Activated T-cell treated with anti-CD3 and anti-CD28 coated beads for 1 hour (primary cell): ENCODE measurements around the gene ALAS1.
"Not testable (repeated sequence)": the region's sequence is repeated elsewhere in the genome, so short reads cannot be mapped to it uniquely, and the experiment has no call there.

Experiments used
- DNase-seq: peaks from one replicate; pipeline ENCODE4 v3.0.0-alpha.2; 2020; ENCODE audit warnings: low read depth

ALAS1 gene

DNA sequence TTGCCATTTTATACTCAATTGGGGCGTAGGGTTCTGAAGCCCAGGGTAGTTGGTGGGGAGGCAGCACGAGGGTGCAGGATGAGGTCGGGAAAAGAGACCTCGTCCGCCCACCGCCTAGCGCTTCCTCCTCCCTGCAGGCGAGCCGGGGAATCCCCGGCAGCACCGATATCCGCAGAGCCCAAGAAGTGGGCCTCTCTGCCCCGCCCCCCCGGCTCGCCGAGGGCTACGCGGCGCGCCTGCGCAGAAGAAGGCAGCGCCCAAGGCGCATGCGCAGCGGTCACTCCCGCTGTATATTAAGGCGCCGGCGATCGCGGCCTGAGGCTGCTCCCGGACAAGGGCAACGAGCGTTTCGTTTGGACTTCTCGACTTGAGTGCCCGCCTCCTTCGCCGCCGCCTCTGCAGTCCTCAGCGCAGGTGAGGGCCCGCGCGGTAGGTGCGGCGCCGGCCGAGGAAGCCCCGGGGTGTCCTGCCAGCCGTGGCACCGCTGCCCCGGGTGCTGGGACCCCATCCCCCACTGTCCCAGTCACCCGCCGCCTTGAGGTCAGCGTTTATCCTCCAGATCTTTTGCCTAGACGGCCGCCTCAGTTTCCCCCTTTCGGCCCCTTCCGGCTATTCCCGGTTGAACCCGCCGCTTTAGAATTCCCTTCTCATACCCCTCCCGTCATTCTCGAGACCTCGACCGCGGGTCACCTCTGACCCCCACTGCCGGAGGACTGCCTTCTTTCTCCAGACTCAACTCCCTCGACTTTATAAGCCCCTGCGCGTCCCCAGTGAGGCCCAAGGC lies at the start of gene ALAS1:
Gene ALAS1 (plus strand): TSS at position 319 of the 784 bp plus-strand sequence. CDS start 1,082 bp downstream, outside the sequence.
- peak; percentile 95 for DNase-seq

- DNase-seq: no peak
These were observed 48.9 kb upstream of the ALAS1 start for GRCh38 chr3:52149021-52149420.

DNA sequence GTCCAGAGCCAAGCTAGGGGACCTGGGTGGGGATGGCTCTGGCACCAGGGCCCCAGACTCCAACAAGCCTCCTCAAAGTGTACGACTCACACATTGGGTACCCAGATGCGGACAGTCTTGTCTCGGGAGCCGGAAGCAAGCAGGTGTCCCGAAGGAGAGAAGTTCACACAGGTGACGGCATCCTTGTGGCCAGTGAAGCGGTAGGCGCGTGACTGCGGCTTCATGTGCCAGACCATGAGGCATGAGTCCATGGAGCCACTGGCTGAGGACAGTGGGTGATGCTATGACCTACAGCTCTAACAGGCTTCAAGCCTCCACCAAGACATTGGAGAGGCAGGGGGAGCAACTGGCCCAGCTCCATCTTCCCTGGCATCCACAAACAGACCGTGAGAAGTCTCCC lies 48.2 kb upstream of the ALAS1 start:
- no peak for DNase-seq

- DNase-seq: no peak
These were observed 47.6 kb upstream of the ALAS1 start for GRCh38 chr3:52150357-52150756.

GRCh38 chr3:52150860-52151259 lies 47.1 kb upstream of the ALAS1 start:
- no peak for DNase-seq

DNA sequence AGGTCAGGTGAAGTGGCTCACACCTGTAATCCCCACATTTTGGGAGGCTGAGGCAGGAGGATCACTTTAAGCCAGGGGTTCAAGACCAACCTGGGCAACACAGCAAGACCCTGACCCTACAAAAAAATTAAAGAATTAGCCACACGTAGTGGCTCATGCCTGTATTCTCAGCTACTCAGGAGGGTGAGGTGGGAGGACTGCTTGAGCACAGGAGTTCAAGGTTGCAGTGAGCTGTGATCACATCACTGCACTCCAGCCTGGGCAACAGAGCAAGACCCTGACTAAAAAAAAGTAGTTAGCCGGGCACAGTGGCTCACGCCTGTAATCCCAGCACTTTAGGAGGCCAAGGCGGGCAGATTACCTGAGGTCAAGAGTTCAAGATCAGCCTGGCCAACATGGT lies 46.0 kb upstream of the ALAS1 start:
- DNase-seq: not testable (repeated sequence)

DNA sequence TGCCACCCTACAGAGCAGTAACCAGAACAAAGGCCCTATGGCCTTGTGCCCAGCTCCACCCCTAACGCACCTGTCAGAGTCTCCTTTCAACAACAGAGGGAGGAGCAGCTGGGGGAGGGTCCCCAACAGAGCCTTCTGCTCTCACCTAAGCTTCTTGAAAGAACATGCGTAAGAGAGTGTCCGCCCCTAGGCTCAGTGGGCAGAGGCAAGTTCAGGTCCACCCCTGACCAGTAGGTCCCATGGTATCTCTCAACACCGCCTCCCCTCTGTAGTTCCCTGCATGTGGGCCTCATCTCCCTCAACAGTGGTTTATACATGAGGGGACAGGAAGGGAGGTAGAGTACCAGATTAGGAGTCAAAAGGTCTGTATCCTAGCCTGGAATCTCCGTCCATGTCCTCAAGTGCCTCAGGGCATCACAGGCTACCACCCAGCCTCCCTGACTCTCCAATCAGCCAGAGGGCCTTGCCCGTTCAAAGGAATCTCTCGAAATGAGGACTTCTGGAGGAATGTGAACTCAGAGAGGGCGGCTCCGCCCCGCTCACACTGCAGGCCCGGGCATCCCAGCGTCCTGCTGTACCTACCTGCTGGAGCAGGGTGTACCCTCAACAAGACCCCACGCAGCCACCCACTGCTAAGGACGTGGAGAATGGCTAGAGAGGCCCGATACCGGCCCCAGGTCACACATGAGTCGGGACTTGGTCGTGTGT lies 44.4 kb upstream of the ALAS1 start:
- DNase-seq: no peak

DNA sequence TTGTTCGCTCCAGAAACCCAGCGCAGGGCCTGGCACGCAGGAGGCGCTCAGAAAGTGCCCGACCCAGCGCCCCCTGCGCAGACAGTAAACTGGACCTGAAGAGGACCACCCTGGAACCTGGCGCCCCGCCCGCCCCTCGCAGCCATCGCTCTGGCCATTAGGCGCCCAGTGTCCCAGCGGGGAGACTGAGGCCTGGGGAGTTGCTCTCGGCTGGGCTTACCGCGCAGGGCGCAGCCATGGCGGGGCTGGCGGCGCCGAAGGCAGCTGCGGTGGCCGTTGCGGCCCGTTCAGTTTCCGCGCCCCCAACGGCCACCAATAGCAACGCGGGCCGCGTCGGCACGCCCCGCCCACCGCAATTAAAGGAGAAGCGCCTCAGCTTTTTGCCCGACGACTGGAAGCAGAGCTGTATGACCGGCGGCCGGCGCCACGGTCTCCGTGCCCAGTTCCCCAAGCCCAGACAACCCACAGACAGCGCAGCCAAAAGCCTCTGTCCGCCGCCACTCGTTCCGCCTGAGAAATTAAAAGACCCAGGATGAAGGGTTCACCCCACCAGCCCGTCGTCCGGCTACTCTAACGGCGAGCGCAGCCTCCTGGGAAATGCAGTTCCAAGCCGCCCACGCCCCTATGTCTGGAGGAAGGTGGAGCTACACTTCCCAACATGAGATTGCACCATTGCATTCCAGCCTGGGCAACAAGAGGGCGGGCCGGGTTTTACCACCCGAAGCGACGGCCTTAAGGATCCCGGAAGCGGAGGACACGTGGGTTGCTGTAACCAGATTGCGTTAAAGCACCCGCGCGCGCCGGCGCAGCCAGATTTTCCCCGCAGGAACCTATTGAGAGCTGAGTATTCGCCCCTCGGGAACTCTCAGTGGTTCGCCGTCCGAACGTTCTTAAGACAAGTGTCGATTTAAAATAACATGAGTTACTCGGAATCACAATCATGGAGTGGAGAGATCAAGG lies 43.5 kb upstream of the ALAS1 start, which contains the start of gene POC1A:
Gene POC1A (minus strand): TSS at position 289 of the 960 bp plus-strand sequence. CDS start 51 bp downstream, at position 238.
- peak; percentile 77 for DNase-seq

DNA sequence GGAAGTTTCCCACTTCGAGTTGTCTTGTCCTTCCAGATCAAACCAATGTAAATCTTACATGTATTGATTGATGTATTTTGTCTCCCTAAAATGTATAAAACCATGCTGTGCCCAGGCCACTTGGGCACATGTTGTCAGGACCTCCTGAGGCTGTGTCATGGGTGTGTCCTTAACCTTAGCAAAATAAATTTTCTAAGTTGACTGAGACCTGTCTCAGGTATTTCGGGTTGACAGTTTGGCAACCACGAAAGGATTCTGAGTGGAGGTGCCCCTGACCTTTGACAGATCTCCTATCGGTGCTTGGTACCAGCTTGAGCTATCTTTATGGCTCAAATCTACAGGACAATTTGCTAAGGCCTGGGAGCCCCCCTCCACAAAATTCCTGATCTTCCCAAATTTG lies 42.0 kb upstream of the ALAS1 start:
- no peak for DNase-seq

- DNase-seq: no peak
These were observed 38.5 kb upstream of the ALAS1 start for GRCh38 chr3:52159503-52159902.

- DNase-seq: no peak
These were observed 35.6 kb upstream of the ALAS1 start for GRCh38 chr3:52162250-52162872.

- DNase-seq: no peak
These were observed 30.7 kb upstream of the ALAS1 start for GRCh38 chr3:52167240-52167639.

- not testable (repeated sequence) for DNase-seq
These were observed 27.7 kb upstream of the ALAS1 start for GRCh38 chr3:52170217-52170616.

DNA sequence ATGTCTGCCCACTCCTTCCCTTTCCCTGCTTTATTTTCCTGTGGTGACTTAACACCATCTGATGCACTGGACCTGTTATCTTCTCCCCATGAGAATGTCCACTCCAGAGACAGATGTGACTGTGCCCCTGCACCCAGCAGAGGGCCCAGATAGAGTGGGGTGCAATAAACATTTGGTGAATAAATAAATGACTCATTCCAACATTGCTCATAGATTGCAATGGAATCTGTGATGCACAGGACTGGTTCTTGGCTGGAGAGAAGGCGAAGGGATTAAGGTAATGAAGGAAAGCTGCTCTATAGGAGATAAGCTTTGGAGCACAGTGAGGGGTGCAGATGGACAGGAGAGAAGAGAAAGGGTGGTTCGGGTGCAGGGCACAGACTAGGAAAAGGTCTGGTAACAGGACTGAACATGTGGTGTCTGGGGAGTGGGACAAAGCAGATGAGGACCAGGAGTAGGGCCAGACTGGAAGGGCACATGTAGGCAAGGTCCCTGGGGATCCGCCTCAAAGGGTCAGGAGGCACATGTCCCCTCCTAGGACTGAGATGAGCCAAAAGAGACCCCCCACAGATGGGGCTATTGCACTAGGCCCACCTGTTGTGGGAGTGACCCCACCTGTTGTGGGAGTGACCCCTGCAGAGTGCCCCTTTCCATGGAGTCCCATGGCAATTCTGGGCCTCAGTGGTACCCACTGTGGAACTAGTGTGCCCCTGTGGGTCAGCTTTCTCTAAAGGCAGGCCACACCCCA lies 26.3 kb upstream of the ALAS1 start:
- DNase-seq: no peak

- DNase-seq: no peak
These were observed 25.6 kb upstream of the ALAS1 start for GRCh38 chr3:52172262-52172757.

- DNase-seq: no peak
These were observed 24.9 kb upstream of the ALAS1 start for GRCh38 chr3:52173101-52173500.

- DNase-seq: no peak
These were observed 23.1 kb upstream of the ALAS1 start for GRCh38 chr3:52174896-52175295.

- no peak for DNase-seq
These were observed 22.4 kb upstream of the ALAS1 start for GRCh38 chr3:52175416-52176179.

- no peak for DNase-seq
These were observed 21.7 kb upstream of the ALAS1 start for GRCh38 chr3:52176180-52176752.
